Common myeloid progenitor, CD34-positive (primary cell): ENCODE data around the gene ZW10.

Source experiments
- CTCF ChIA-PET: fragments of 350-600 bp; sonication (Branson Sonifier 250); formaldehyde crosslinking; loops from one replicate; lab custom pipeline; 2021; ENCODE audit warnings: antibody characterized with exemption; lab: Charles Lee
- POLR2A ChIA-PET: fragments of 350-600 bp; sonication (Branson Sonifier 250); formaldehyde crosslinking; loops from one replicate; lab custom pipeline; 2021; ENCODE audit warnings: antibody characterized with exemption; lab: Charles Lee
- DNase-seq, 3 donors: peaks; one replicate each; pipeline versions ENCODE4 v3.0.0 to v3.0.0-alpha.2; 2013
- H3K27ac ChIP-seq, 2 experiments: 1 replicate in 1 of 2; 2 replicates in 1 of 2; pipeline ENCODE4 v1.7.0; 2013; ENCODE audit warnings: inconsistent platforms in 2 of 2, low read length in 2 of 2, mild to moderate bottlenecking in 2 of 2, low read depth in 1 of 2, moderate library complexity in 1 of 2; ENCODE audit not compliant: severe bottlenecking in 2 of 2, insufficient read depth in 1 of 2, poor library complexity in 1 of 2
- H3K27me3 ChIP-seq, 5 experiments: replicated peaks in 2 of 5; 1 replicate in 3 of 5; 2 replicates in 2 of 5; pipeline versions ENCODE4 v1.6.1 to v1.7.0; 2013; ENCODE audit warnings: low read length in 4 of 5, mild to moderate bottlenecking in 2 of 5, moderate library complexity in 2 of 5, inconsistent platforms in 1 of 5; ENCODE audit not compliant: insufficient read depth in 5 of 5, control insufficient read depth in 4 of 5
- H3K36me3 ChIP-seq, 4 experiments: 1 replicate in 2 of 4; 2 replicates in 2 of 4; pipeline versions ENCODE4 v1.6.1 to v1.7.0; 2013; ENCODE audit warnings: low read length in 3 of 4, control low read depth in 1 of 4, mild to moderate bottlenecking in 1 of 4; ENCODE audit not compliant: control insufficient read depth in 4 of 4, insufficient read depth in 4 of 4
- H3K4me1 ChIP-seq, 4 experiments: 1 replicate in 3 of 4; 2 replicates in 1 of 4; pipeline versions ENCODE4 v1.6.1 to v1.7.1; 2013; ENCODE audit warnings: low read length in 3 of 4, mild to moderate bottlenecking in 3 of 4, control low read depth in 1 of 4, inconsistent platforms in 1 of 4, moderate library complexity in 1 of 4; ENCODE audit not compliant: control insufficient read depth in 4 of 4, insufficient read depth in 4 of 4; ENCODE audit errors: control extremely low read depth in 1 of 4
- H3K4me3 ChIP-seq, 7 experiments: 1 replicate in 4 of 7; 2 replicates in 3 of 7; pipeline versions ENCODE4 v1.5.1 to v1.7.0; 2013; ENCODE audit warnings: mild to moderate bottlenecking in 7 of 7, low read length in 6 of 7, moderate library complexity in 6 of 7, inconsistent platforms in 2 of 7, low read depth in 2 of 7, control low read depth in 1 of 7; ENCODE audit not compliant: insufficient read depth in 4 of 7, control insufficient read depth in 1 of 7; ENCODE audit errors: extremely low read depth in 1 of 7
- H3K9me3 ChIP-seq, 5 experiments: 1 replicate in 4 of 5; 2 replicates in 1 of 5; pipeline versions ENCODE4 v1.6.1 to v1.7.1; 2013; ENCODE audit warnings: low read length in 4 of 5, mild to moderate bottlenecking in 2 of 5, inconsistent platforms in 1 of 5, low read depth in 1 of 5, moderate library complexity in 1 of 5; ENCODE audit not compliant: control insufficient read depth in 4 of 5, insufficient read depth in 2 of 5; ENCODE audit errors: control extremely low read depth in 1 of 5
- WGBS: methylation state at CpG from one replicate; pipeline ENCODE4 v1.1.5; 2013; ENCODE audit not compliant: insufficient coverage; 5-methylcytosine and 5-hydroxymethylcytosine counted together

The ZW10 gene

DNA sequence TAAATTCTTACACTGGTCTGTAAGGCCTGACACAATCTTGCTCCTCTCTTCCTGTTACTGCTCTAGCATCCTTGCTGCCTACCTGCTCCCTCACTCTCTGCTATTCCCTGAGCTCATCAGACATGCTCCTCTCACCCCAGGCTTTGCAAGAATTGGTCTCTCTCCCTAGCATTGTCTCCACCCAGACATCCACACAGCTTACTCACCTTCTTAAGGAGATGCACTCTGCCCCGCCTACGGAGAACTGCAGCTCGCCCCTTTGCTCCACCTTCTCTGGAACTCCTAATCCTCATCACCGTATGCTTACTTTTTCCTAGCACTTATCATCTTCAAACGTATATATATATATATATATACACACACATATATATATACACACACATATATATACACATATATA is 44.0 kb downstream of the ZW10 start:
- CTCF ChIA-PET: interaction anchor here (1.0 to 1.3 kb wide), 3 partner anchors 9 to 457 kb away, joined by 3 to 5 read pairs (median 3); no protein-coding TSS in a partner anchor
- peaks cover 0 to 10% (median 6%) of the 10 kb centered on the region in 4 experiments for H3K4me1 ChIP-seq
- no peaks in the 10 kb centered on the region for H3K27me3 ChIP-seq
- POLR2A ChIA-PET: no interaction called here
- H3K9me3 ChIP-seq: no peaks in the 10 kb centered on the region
- DNase-seq: no peak
- H3K27ac ChIP-seq: no peak overlapping the region
- H3K4me3 ChIP-seq: no peak overlapping the region
- no CpG with 5 or more reads among the region's 5 CpGs for WGBS
- peaks cover 4 to 22% (median 11%) of the 10 kb centered on the region in 4 experiments for H3K36me3 ChIP-seq

GRCh38 chr11:113728814-113729213 is 44.7 kb downstream of the ZW10 start:
- Histone ChIP-seq H3K27ac (no peak overlapping the region), H3K9me3 (no peaks in the 10 kb centered on the region), H3K4me1 (peaks cover 0 to 10% (median 6%) of the 10 kb centered on the region in 4 experiments), H3K4me3 (no peak overlapping the region), H3K36me3 (peaks cover 3 to 16% (median 7%) of the 10 kb centered on the region in 4 experiments), H3K27me3 (no peaks in the 10 kb centered on the region)
- WGBS: 17% methylated on average over 3 of the region's 3 CpGs
- ChIA-PET CTCF (interaction anchor here (1.1 to 1.4 kb wide), 2 partner anchors 10 to 14 kb away, joined by 4 to 5 read pairs; no protein-coding TSS in a partner anchor), POLR2A (no interaction called here)
- DNase-seq: peak; percentile 1 to 62 (median 46)

- Histone ChIP-seq H3K36me3 (peaks cover 0 to 2% (median 0%) of the 10 kb centered on the region in 4 experiments), H3K27me3 (no peaks in the 10 kb centered on the region), H3K4me1 (peaks cover 0 to 10% (median 6%) of the 10 kb centered on the region in 4 experiments), H3K4me3 (no peak overlapping the region), H3K9me3 (no peaks in the 10 kb centered on the region), H3K27ac (no peak overlapping the region)
- ChIA-PET CTCF (interaction anchor here (0.7 kb wide), 1 partner anchor 38 kb away, joined by 3 read pairs; no protein-coding TSS in a partner anchor), POLR2A (no interaction called here)
- DNase-seq: no peak
- 100% methylated on average over 3 of the region's 3 CpGs for WGBS
Measured at GRCh38 chr11:113725913-113726312, 47.6 kb downstream of the ZW10 start.

DNA sequence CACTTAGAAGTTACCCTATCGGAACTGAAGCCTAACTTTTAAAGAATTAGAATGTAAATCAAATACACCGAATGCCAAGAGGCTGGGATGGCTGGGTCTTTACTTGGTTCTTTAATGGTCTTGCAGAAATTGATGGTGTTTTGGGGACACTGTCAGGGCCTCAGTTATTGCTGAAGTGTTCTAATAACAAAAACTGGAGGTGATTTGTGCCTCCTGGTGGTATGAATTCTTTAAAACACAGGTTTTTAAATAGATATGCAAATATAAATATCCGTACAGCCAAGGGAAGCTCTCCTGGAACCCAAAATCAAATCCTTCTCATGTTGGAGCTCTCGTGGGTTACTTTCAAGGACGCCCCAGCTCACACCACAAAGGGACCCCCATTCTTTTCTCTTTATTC is 48.1 kb downstream of the ZW10 start:
- no peaks in the 10 kb centered on the region for H3K27me3 ChIP-seq
- H3K4me1 ChIP-seq: peaks cover 0 to 10% (median 6%) of the 10 kb centered on the region in 4 experiments
- CTCF ChIA-PET: interaction anchor here (0.7 kb wide), 2 partner anchors 39 to 171 kb away, joined by 3 to 4 read pairs; no protein-coding TSS in a partner anchor
- no peak overlapping the region for H3K4me3 ChIP-seq
- H3K36me3 ChIP-seq: no peaks in the 10 kb centered on the region
- no peak for DNase-seq
- 100% methylated on average over 3 of the region's 5 CpGs for WGBS
- H3K27ac ChIP-seq: no peak overlapping the region
- POLR2A ChIA-PET: no interaction called here
- H3K9me3 ChIP-seq: peaks cover 0 to 1% (median 0%) of the 10 kb centered on the region in 5 experiments

- peaks cover 0 to 10% (median 6%) of the 10 kb centered on the region in 4 experiments for H3K4me1 ChIP-seq
- CTCF ChIA-PET: interaction anchor here (0.7 kb wide), 1 partner anchor 172 kb away, joined by 4 read pairs; no protein-coding TSS in a partner anchor
- H3K4me3 ChIP-seq: no peak overlapping the region
- WGBS: 100% methylated on average over 3 of the region's 3 CpGs
- no peaks in the 10 kb centered on the region for H3K36me3 ChIP-seq
- H3K27ac ChIP-seq: no peak overlapping the region
- POLR2A ChIA-PET: no interaction called here
- DNase-seq: no peak
- no peaks in the 10 kb centered on the region for H3K27me3 ChIP-seq
- H3K9me3 ChIP-seq: peaks cover 0 to 2% (median 0%) of the 10 kb centered on the region in 5 experiments
Measured at GRCh38 chr11:113724778-113725177, 48.7 kb downstream of the ZW10 start.

DNA sequence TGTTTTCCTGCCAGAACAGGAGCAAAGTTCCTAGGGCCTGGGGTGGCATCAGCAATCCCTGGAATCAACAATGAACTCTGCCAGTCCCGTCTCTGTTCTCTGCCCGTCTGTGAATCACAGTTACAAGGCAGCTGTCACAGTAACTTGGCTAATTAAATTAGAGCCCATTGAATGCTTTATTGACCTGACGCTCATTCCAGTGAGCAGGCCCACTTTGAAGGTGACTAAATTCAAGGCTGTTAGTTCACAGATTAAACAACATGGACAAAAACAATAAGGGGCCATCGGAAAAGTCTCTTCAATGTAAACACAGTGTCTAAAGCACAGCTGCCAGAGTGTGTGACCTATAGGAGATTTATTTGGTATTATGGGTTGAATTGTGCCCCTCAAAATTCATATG is 49.7 kb downstream of the ZW10 start:
- Histone ChIP-seq H3K27ac (no peak overlapping the region), H3K4me1 (peaks cover 0 to 3% (median 2%) of the 10 kb centered on the region in 4 experiments), H3K36me3 (no peaks in the 10 kb centered on the region), H3K9me3 (peaks cover 0 to 2% (median 0%) of the 10 kb centered on the region in 5 experiments), H3K4me3 (no peak overlapping the region), H3K27me3 (no peaks in the 10 kb centered on the region)
- ChIA-PET CTCF (no interaction called here), POLR2A (no interaction called here)
- WGBS: 89% methylated on average over 3 of the region's 4 CpGs
- no peak for DNase-seq

GRCh38 chr11:113722934-113723333 is 50.6 kb downstream of the ZW10 start:
- Histone ChIP-seq H3K27me3 (no peaks in the 10 kb centered on the region), H3K27ac (no peak overlapping the region), H3K36me3 (no peaks in the 10 kb centered on the region), H3K4me1 (no peaks in the 10 kb centered on the region), H3K4me3 (no peak overlapping the region), H3K9me3 (peaks cover 0 to 2% (median 0%) of the 10 kb centered on the region in 5 experiments)
- DNase-seq: no peak
- ChIA-PET POLR2A (no interaction called here), CTCF (no interaction called here)
- 94% methylated on average over 3 of the region's 3 CpGs for WGBS
